Measurements from ENCODE around the gene GP2.

GP2 gene

GRCh38 chr16:20333120-20333519 lies 5.8 kb upstream of the GP2 start:
- no peak overlapping the region for H3K23ac ChIP-seq (ENCODE audit: low read length in 2 of 2)
- H3K9ac ChIP-seq (ENCODE audit: low read length): no peak overlapping the region
- no peaks in the 10 kb centered on the region for H3K9me3 ChIP-seq (ENCODE audit: control insufficient read depth, low read length)
- H4K91ac ChIP-seq (ENCODE audit: low read length): no peak overlapping the region
- H2BK5ac ChIP-seq (ENCODE audit: low read depth, low read length, poor library complexity, severe bottlenecking): no peak overlapping the region
- H3K79me1 ChIP-seq (replicated peaks; ENCODE audit: low read length, poor library complexity, severe bottlenecking): no peaks in the 10 kb centered on the region
- DNase-seq: no peak
- no peak overlapping the region for H3K4me3 ChIP-seq (ENCODE audit: insufficient read depth in 1 of 2, low read depth in 1 of 2, low read length in 2 of 2)
- H3K36me3 ChIP-seq (ENCODE audit: control insufficient read depth in 1 of 2, insufficient read depth in 2 of 2, low read depth in 1 of 2, low read length in 2 of 2): no peaks in the 10 kb centered on the region
- no peak overlapping the region for H2AFZ ChIP-seq (ENCODE audit: low read depth, low read length)
- peaks cover 2% of the 10 kb centered on the region for H3K4me1 ChIP-seq (ENCODE audit: control insufficient read depth, insufficient read depth, low read depth, low read length)
- no peak overlapping the region for H3K4me2 ChIP-seq (ENCODE audit: low read length, poor library complexity, severe bottlenecking)
- H3K4ac ChIP-seq (ENCODE audit: low read depth in 1 of 2, low read length in 2 of 2): no peak overlapping the region
- H2AK5ac ChIP-seq (ENCODE audit: low read length, severe bottlenecking): no peak overlapping the region
- H2BK120ac ChIP-seq (ENCODE audit: low read depth, low read length): no peak overlapping the region
- H4K8ac ChIP-seq (ENCODE audit: low read length): no peak overlapping the region
- peaks cover 0 to 13% of the 10 kb centered on the region in 2 experiments for H3K27me3 ChIP-seq (ENCODE audit: control insufficient read depth in 1 of 2, insufficient read depth in 1 of 2, low read length in 2 of 2)
- no peak overlapping the region for H3K18ac ChIP-seq (ENCODE audit: low read depth in 1 of 2, low read length in 2 of 2)
- no peak overlapping the region for H3K27ac ChIP-seq (ENCODE audit: low read length, poor library complexity, severe bottlenecking)
- 71% methylated on average over 5 of the region's 5 CpGs for WGBS
- no peak overlapping the region for H2BK15ac ChIP-seq (ENCODE audit: low read depth, poor library complexity, severe bottlenecking)
- H2BK12ac ChIP-seq (ENCODE audit: low read length in 2 of 2): no peak overlapping the region
- no peak overlapping the region for H3K14ac ChIP-seq (ENCODE audit: low read length in 2 of 2)

- WGBS: 75% methylated on average over 8 of the region's 8 CpGs
- H2AK5ac ChIP-seq (ENCODE audit: low read length, severe bottlenecking): no peak overlapping the region
- no peak overlapping the region for H2BK5ac ChIP-seq (ENCODE audit: low read depth, low read length, poor library complexity, severe bottlenecking)
- H4K91ac ChIP-seq (ENCODE audit: low read length): no peak overlapping the region
- H2BK15ac ChIP-seq (ENCODE audit: low read depth, poor library complexity, severe bottlenecking): no peak overlapping the region
- H3K4me1 ChIP-seq (ENCODE audit: control insufficient read depth, insufficient read depth, low read depth, low read length): peaks cover 2% of the 10 kb centered on the region
- no peak overlapping the region for H3K14ac ChIP-seq (ENCODE audit: low read length in 2 of 2)
- no peak overlapping the region for H3K4me3 ChIP-seq (ENCODE audit: insufficient read depth in 1 of 2, low read depth in 1 of 2, low read length in 2 of 2)
- H3K36me3 ChIP-seq (ENCODE audit: control insufficient read depth in 1 of 2, insufficient read depth in 2 of 2, low read depth in 1 of 2, low read length in 2 of 2): no peaks in the 10 kb centered on the region
- H3K27ac ChIP-seq (ENCODE audit: low read length, poor library complexity, severe bottlenecking): no peak overlapping the region
- no peak overlapping the region for H2AFZ ChIP-seq (ENCODE audit: low read depth, low read length)
- H4K8ac ChIP-seq (ENCODE audit: low read length): no peak overlapping the region
- H3K9me3 ChIP-seq (ENCODE audit: control insufficient read depth, low read length): no peaks in the 10 kb centered on the region
- no peak overlapping the region for H2BK120ac ChIP-seq (ENCODE audit: low read depth, low read length)
- H3K27me3 ChIP-seq (ENCODE audit: control insufficient read depth in 1 of 2, insufficient read depth in 1 of 2, low read length in 2 of 2): peaks cover 0 to 10% of the 10 kb centered on the region in 2 experiments
- H2BK12ac ChIP-seq (ENCODE audit: low read length in 2 of 2): no peak overlapping the region
- DNase-seq: no peak
- no peak overlapping the region for H3K9ac ChIP-seq (ENCODE audit: low read length)
- H3K23ac ChIP-seq (ENCODE audit: low read length in 2 of 2): no peak overlapping the region
- H3K18ac ChIP-seq (ENCODE audit: low read depth in 1 of 2, low read length in 2 of 2): no peak overlapping the region
- no peak overlapping the region for H3K4ac ChIP-seq (ENCODE audit: low read depth in 1 of 2, low read length in 2 of 2)
- no peak overlapping the region for H3K4me2 ChIP-seq (ENCODE audit: low read length, poor library complexity, severe bottlenecking)
- H3K79me1 ChIP-seq (replicated peaks; ENCODE audit: low read length, poor library complexity, severe bottlenecking): no peaks in the 10 kb centered on the region
Observed at GRCh38 chr16:20332411-20332810, 5.1 kb upstream of the GP2 start.

- no peak for DNase-seq
- WGBS: 76% methylated on average over 5 of the region's 5 CpGs
- Histone ChIP-seq H2BK120ac (ENCODE audit: low read depth, low read length) (no peak overlapping the region), H3K9me3 (ENCODE audit: control insufficient read depth, low read length) (no peaks in the 10 kb centered on the region), H3K14ac (ENCODE audit: low read length in 2 of 2) (no peak overlapping the region), H2AFZ (ENCODE audit: low read depth, low read length) (no peak overlapping the region), H4K91ac (ENCODE audit: low read length) (no peak overlapping the region), H3K18ac (ENCODE audit: low read depth in 1 of 2, low read length in 2 of 2) (no peak overlapping the region), H2BK5ac (ENCODE audit: low read depth, low read length, poor library complexity, severe bottlenecking) (no peak overlapping the region), H3K36me3 (ENCODE audit: control insufficient read depth in 1 of 2, insufficient read depth in 2 of 2, low read depth in 1 of 2, low read length in 2 of 2) (no peaks in the 10 kb centered on the region), H2BK12ac (ENCODE audit: low read length in 2 of 2) (no peak overlapping the region), H3K9ac (ENCODE audit: low read length) (no peak overlapping the region), H4K8ac (ENCODE audit: low read length) (no peak overlapping the region), H3K27me3 (ENCODE audit: control insufficient read depth in 1 of 2, insufficient read depth in 1 of 2, low read length in 2 of 2) (peaks cover 0 to 9% of the 10 kb centered on the region in 2 experiments), H2BK15ac (ENCODE audit: low read depth, poor library complexity, severe bottlenecking) (no peak overlapping the region), H3K4ac (ENCODE audit: low read depth in 1 of 2, low read length in 2 of 2) (no peak overlapping the region), H3K4me1 (ENCODE audit: control insufficient read depth, insufficient read depth, low read depth, low read length) (peaks cover 2% of the 10 kb centered on the region), H2AK5ac (ENCODE audit: low read length, severe bottlenecking) (no peak overlapping the region), H3K4me3 (ENCODE audit: insufficient read depth in 1 of 2, low read depth in 1 of 2, low read length in 2 of 2) (no peak overlapping the region), H3K79me1 (replicated peaks; ENCODE audit: low read length, poor library complexity, severe bottlenecking) (no peaks in the 10 kb centered on the region), H3K27ac (ENCODE audit: low read length, poor library complexity, severe bottlenecking) (no peak overlapping the region), H3K23ac (ENCODE audit: low read length in 2 of 2) (no peak overlapping the region), H3K4me2 (ENCODE audit: low read length, poor library complexity, severe bottlenecking) (no peak overlapping the region)
Observed at GRCh38 chr16:20331635-20332034, 4.3 kb upstream of the GP2 start.

- H2BK12ac ChIP-seq (ENCODE audit: low read length in 2 of 2): no peak overlapping the region
- H3K4me2 ChIP-seq (ENCODE audit: low read length, poor library complexity, severe bottlenecking): no peak overlapping the region
- H3K4me1 ChIP-seq (ENCODE audit: control insufficient read depth, insufficient read depth, low read depth, low read length): peaks cover 2% of the 10 kb centered on the region
- H3K23ac ChIP-seq (ENCODE audit: low read length in 2 of 2): no peak overlapping the region
- H2AFZ ChIP-seq (ENCODE audit: low read depth, low read length): no peak overlapping the region
- WGBS: 60% methylated on average over 4 of the region's 5 CpGs
- no peaks in the 10 kb centered on the region for H3K9me3 ChIP-seq (ENCODE audit: control insufficient read depth, low read length)
- H2BK5ac ChIP-seq (ENCODE audit: low read depth, low read length, poor library complexity, severe bottlenecking): no peak overlapping the region
- DNase-seq: no peak
- no peaks in the 10 kb centered on the region for H3K27me3 ChIP-seq (ENCODE audit: control insufficient read depth in 1 of 2, insufficient read depth in 1 of 2, low read length in 2 of 2)
- H2AK5ac ChIP-seq (ENCODE audit: low read length, severe bottlenecking): no peak overlapping the region
- no peak overlapping the region for H2BK15ac ChIP-seq (ENCODE audit: low read depth, poor library complexity, severe bottlenecking)
- no peak overlapping the region for H3K18ac ChIP-seq (ENCODE audit: low read depth in 1 of 2, low read length in 2 of 2)
- no peaks in the 10 kb centered on the region for H3K36me3 ChIP-seq (ENCODE audit: control insufficient read depth in 1 of 2, insufficient read depth in 2 of 2, low read depth in 1 of 2, low read length in 2 of 2)
- H2BK120ac ChIP-seq (ENCODE audit: low read depth, low read length): no peak overlapping the region
- H3K4me3 ChIP-seq (ENCODE audit: insufficient read depth in 1 of 2, low read depth in 1 of 2, low read length in 2 of 2): no peak overlapping the region
- H3K79me1 ChIP-seq (replicated peaks; ENCODE audit: low read length, poor library complexity, severe bottlenecking): no peaks in the 10 kb centered on the region
- no peak overlapping the region for H4K8ac ChIP-seq (ENCODE audit: low read length)
- H3K27ac ChIP-seq (ENCODE audit: low read length, poor library complexity, severe bottlenecking): no peak overlapping the region
- H3K9ac ChIP-seq (ENCODE audit: low read length): no peak overlapping the region
- no peak overlapping the region for H3K4ac ChIP-seq (ENCODE audit: low read depth in 1 of 2, low read length in 2 of 2)
- H3K14ac ChIP-seq (ENCODE audit: low read length in 2 of 2): no peak overlapping the region
- H4K91ac ChIP-seq (ENCODE audit: low read length): no peak overlapping the region
Observed at GRCh38 chr16:20329392-20330138, 2.3 kb upstream of the GP2 start.
